Subcutaneous abdominal adipose tissue (tissue), 5 donors: ENCODE results near the gene FLOT1.

ENCODE experiments used
- H3K27ac ChIP-seq: one replicate; pipeline ENCODE4 v1.7.0; 2013; ENCODE audit warnings: low read depth, mild to moderate bottlenecking, inconsistent platforms, low read length, moderate library complexity
- H3K27me3 ChIP-seq, 5 donors: one replicate each; pipeline ENCODE4 v1.7.0; 2013; ENCODE audit warnings: low read length in 5 of 5, inconsistent platforms in 1 of 5; ENCODE audit not compliant: control insufficient read depth in 5 of 5, insufficient read depth in 4 of 5
- H3K36me3 ChIP-seq, 5 donors: one replicate each; pipeline ENCODE4 v1.7.0; 2013; ENCODE audit warnings: low read length in 5 of 5; ENCODE audit not compliant: control insufficient read depth in 5 of 5, insufficient read depth in 5 of 5
- H3K4me1 ChIP-seq, 5 donors: one replicate each; pipeline ENCODE4 v1.7.0; 2013; ENCODE audit warnings: low read length in 5 of 5, mild to moderate bottlenecking in 3 of 5, moderate library complexity in 1 of 5; ENCODE audit not compliant: control insufficient read depth in 5 of 5, insufficient read depth in 5 of 5
- H3K4me3 ChIP-seq, 5 donors: one replicate each; pipeline ENCODE4 v1.7.0; 2013; ENCODE audit warnings: low read length in 5 of 5, low read depth in 1 of 5
- H3K9ac ChIP-seq, 5 donors: one replicate each; pipeline ENCODE4 v1.7.0; 2013; ENCODE audit warnings: low read length in 5 of 5, mild to moderate bottlenecking in 4 of 5, moderate library complexity in 3 of 5
- H3K9me3 ChIP-seq, 5 donors: one replicate each; pipeline ENCODE4 v1.7.0; 2013; ENCODE audit warnings: low read length in 5 of 5; ENCODE audit not compliant: control insufficient read depth in 5 of 5
- donor health status: healthy.
- donor health status: healthy.
- donor health status: healthy.
- donor health status: healthy.
- donor health status: healthy.

The FLOT1 gene

GRCh38 chr6:30779850-30780641 is 37.6 kb upstream of the FLOT1 start:
- Histone ChIP-seq H3K27ac (peak overlapping the region; percentile 85), H3K9me3 (no peaks in the 10 kb centered on the region), H3K4me1 (peaks cover 14 to 51% (median 45%) of the 10 kb centered on the region in 5 donors), H3K36me3 (no peaks in the 10 kb centered on the region), H3K9ac (peak overlapping the region in 1 of 5 donors; percentile 56), H3K4me3 (peak overlapping the region in 2 of 5 donors; percentile 4 to 26), H3K27me3 (no peaks in the 10 kb centered on the region)

GRCh38 chr6:30778001-30778635 is 35.6 kb upstream of the FLOT1 start:
- H3K4me1 ChIP-seq = peaks cover 14 to 51% (median 45%) of the 10 kb centered on the region in 5 donors
- H3K9me3 ChIP-seq = no peaks in the 10 kb centered on the region
- no peak overlapping the region for H3K4me3 ChIP-seq
- peak overlapping the region in 1 of 5 donors; percentile 53 for H3K9ac ChIP-seq
- no peaks in the 10 kb centered on the region for H3K27me3 ChIP-seq
- no peaks in the 10 kb centered on the region for H3K36me3 ChIP-seq
- H3K27ac ChIP-seq = no peak overlapping the region

- H3K9me3 ChIP-seq = no peaks in the 10 kb centered on the region
- H3K4me1 ChIP-seq = peaks cover 14 to 41% (median 39%) of the 10 kb centered on the region in 5 donors
- no peak overlapping the region for H3K4me3 ChIP-seq
- no peaks in the 10 kb centered on the region for H3K36me3 ChIP-seq
- no peak overlapping the region for H3K9ac ChIP-seq
- no peak overlapping the region for H3K27ac ChIP-seq
- H3K27me3 ChIP-seq = no peaks in the 10 kb centered on the region
Observed at GRCh38 chr6:30777155-30777485, 34.6 kb upstream of the FLOT1 start.

DNA sequence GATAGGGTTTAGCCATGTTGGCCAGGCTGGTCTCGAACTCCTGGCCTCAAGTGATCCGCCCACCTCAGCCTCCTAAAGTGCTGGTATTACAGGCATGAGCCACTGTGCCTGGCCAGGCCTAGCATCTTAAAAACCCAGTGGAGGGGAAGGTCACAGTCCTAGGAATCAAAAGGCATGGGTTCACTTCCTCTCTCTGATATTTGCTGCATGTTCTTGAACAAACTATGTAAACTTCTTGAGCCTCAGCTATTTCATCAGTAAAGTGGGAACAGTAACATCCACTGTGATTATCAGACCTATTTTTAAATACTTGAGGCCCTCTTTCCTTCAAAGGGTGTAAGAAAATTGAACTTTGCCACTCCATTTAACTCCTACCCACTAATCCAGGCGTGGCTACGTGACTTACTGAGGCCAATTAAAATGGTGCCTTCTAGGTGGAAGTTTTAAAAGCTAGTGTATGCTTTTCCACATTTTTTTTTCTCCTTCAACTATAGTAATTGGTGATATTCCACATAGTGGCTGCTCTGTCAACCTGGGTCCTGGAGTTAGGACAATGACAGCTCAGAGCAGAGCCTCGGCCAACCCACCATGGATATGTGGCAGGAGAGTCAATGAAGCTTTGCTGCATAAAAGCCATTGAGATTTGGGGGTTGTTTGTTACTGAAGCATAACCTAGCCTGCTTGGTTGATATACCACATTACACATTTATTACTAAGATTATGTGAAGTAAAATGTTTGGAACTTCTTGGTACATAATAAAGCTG is 34.1 kb upstream of the FLOT1 start:
- Histone ChIP-seq H3K9ac (no peak overlapping the region), H3K27ac (no peak overlapping the region), H3K36me3 (no peaks in the 10 kb centered on the region), H3K4me1 (peaks cover 10 to 36% (median 33%) of the 10 kb centered on the region in 5 donors), H3K27me3 (no peaks in the 10 kb centered on the region), H3K9me3 (no peaks in the 10 kb centered on the region), H3K4me3 (no peak overlapping the region)

DNA sequence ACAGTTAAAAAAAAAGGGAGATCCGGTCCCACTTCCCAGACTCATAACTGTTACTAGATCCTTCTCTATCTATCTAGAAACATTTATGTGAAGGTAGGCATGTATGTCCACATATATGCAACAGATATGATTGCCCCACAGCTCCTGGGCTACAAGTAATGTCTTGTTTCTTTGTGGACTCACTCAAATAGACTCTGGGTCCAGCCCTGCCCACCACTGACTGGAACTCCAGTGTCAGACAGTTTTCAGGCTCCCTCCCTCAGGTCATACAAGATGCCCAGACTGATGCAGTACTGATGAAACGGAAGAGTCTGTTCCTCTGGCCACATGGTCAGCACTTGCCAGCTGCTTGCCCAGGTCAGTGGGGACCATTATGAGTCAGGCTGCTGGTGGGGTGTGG is 32.6 kb upstream of the FLOT1 start:
- peaks cover 4 to 21% (median 19%) of the 10 kb centered on the region in 5 donors for H3K4me1 ChIP-seq
- H3K27ac ChIP-seq = no peak overlapping the region
- H3K9ac ChIP-seq = no peak overlapping the region

GRCh38 chr6:30774701-30775100 is 32.2 kb upstream of the FLOT1 start:
- no peak overlapping the region for H3K27ac ChIP-seq
- no peaks in the 10 kb centered on the region for H3K27me3 ChIP-seq
- H3K4me3 ChIP-seq = no peak overlapping the region
- no peaks in the 10 kb centered on the region for H3K36me3 ChIP-seq
- no peaks in the 10 kb centered on the region for H3K9me3 ChIP-seq
- H3K4me1 ChIP-seq = peaks cover 3 to 21% (median 17%) of the 10 kb centered on the region in 5 donors
- no peak overlapping the region for H3K9ac ChIP-seq

More for the DNA sequence above, 32.6 kb upstream of the FLOT1 start:
- H3K4me3 ChIP-seq = no peak overlapping the region
- H3K27me3 ChIP-seq = no peaks in the 10 kb centered on the region
- no peaks in the 10 kb centered on the region for H3K36me3 ChIP-seq
- H3K9me3 ChIP-seq = no peaks in the 10 kb centered on the region

GRCh38 chr6:30770592-30770991 is 28.1 kb upstream of the FLOT1 start:
- Histone ChIP-seq H3K36me3 (no peaks in the 10 kb centered on the region), H3K27me3 (no peaks in the 10 kb centered on the region), H3K9ac (no peak overlapping the region), H3K9me3 (no peaks in the 10 kb centered on the region), H3K4me1 (peaks cover 5 to 17% (median 10%) of the 10 kb centered on the region in 5 donors), H3K27ac (no peak overlapping the region), H3K4me3 (no peak overlapping the region)

- Histone ChIP-seq H3K4me3 (no peak overlapping the region), H3K4me1 (peaks cover 5 to 17% (median 10%) of the 10 kb centered on the region in 5 donors), H3K27ac (no peak overlapping the region)
Observed at GRCh38 chr6:30769853-30770524, 27.5 kb upstream of the FLOT1 start.

GRCh38 chr6:30769088-30769852 is 26.8 kb upstream of the FLOT1 start:
- H3K4me3 ChIP-seq = peak overlapping the region in 1 of 5 donors; percentile 29
- no peak overlapping the region for H3K27ac ChIP-seq

More at GRCh38 chr6:30769853-30770524, 27.5 kb upstream of the FLOT1 start:
- Histone ChIP-seq H3K36me3 (no peaks in the 10 kb centered on the region), H3K27me3 (no peaks in the 10 kb centered on the region), H3K9me3 (no peaks in the 10 kb centered on the region), H3K9ac (no peak overlapping the region)

More at GRCh38 chr6:30769088-30769852, 26.8 kb upstream of the FLOT1 start:
- no peaks in the 10 kb centered on the region for H3K36me3 ChIP-seq
- H3K27me3 ChIP-seq = no peaks in the 10 kb centered on the region
- peak overlapping the region in 1 of 5 donors; percentile 51 for H3K9ac ChIP-seq
- H3K9me3 ChIP-seq = no peaks in the 10 kb centered on the region
- H3K4me1 ChIP-seq = peaks cover 5 to 17% (median 10%) of the 10 kb centered on the region in 5 donors
